SK-N-MC (cell line): ENCODE measurements around the gene NDUFS5.
"Not testable (repeated sequence)": the region's sequence is repeated elsewhere in the genome, so short reads cannot be mapped to it uniquely, and the experiment has no call there.

Experiments used
- EZH2 ChIP-seq: fragments of 200-600 bp; sonication (generic); IDR thresholded peaks from one replicate; pipeline ENCODE4 v1.6.1; 2017; ENCODE audit warnings: antibody characterized with exemption
- FOXP2 ChIP-seq: optimal IDR thresholded peaks from 2 replicates; pipeline ENCODE3; 2011; ENCODE audit warnings: mild to moderate bottlenecking, moderate library complexity; ENCODE audit not compliant: insufficient read depth; ENCODE audit errors: extremely low read length, control extremely low read depth
- POLR2AphosphoS5 ChIP-seq: IDR thresholded peaks from 2 replicates; pipeline ENCODE4 v1.6.1; 2012; ENCODE audit warnings: mild to moderate bottlenecking, low read depth, low read length, borderline replicate concordance

GRCh38 chr1:39071557-39071956 lies 45.4 kb downstream of the NDUFS5 start:
- TF ChIP-seq EZH2, POLR2AphosphoS5, FOXP2: not testable (repeated sequence)
